ENCODE data around the gene MAGEC2.

The MAGEC2 gene, protein sequence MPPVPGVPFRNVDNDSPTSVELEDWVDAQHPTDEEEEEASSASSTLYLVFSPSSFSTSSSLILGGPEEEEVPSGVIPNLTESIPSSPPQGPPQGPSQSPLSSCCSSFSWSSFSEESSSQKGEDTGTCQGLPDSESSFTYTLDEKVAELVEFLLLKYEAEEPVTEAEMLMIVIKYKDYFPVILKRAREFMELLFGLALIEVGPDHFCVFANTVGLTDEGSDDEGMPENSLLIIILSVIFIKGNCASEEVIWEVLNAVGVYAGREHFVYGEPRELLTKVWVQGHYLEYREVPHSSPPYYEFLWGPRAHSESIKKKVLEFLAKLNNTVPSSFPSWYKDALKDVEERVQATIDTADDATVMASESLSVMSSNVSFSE

GRCh38 chrX:142204522-142205433 is at the start of gene MAGEC2:
MAGEC2 (minus strand) TSS chrX:142205290; CDS start chrX:142203987, 1,303 bp downstream.
- no peak for DNase-seq

DNA sequence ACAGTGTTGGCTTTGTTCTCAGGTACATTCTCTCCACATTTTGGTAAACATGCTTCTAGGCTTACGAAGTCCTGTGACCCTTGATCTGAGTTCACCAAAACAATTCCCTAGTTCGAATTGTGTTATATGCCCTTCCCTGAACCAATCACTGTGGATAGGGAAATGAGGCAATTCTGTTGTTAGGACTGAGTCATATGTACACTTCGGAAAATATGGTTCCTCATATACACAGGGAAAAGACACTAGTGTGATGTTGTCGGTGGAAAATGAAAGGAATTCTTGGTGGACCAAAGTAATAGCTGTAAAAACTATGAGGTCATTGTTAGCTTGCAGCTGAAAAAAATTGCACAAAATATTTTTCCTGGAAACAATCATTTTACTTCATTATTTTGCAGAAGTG is 46.6 kb upstream of the MAGEC2 start:
- no peak for DNase-seq

DNA sequence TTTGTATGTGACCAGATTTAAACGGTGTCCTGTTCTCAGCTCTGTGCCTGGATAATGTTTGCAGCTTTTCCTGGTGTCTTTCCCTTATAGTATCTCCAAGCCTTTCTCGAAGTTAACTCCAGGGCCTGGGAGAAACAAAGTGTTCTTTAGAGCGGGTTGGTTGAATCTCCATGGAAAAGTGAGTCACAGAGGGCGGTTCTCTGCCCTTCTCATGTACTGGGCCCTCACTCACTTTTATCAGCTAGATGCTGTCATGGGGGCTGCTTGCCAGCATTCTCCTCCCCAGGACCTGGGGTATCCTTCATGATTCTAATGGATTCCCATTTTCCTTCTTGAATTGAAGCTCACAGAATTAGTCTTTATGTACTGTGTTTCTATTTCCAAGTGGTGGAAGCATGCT is 46.1 kb upstream of the MAGEC2 start:
- no peak for DNase-seq

GRCh38 chrX:142250502-142250901 is 45.4 kb upstream of the MAGEC2 start:
- DNase-seq, result no peak

DNA sequence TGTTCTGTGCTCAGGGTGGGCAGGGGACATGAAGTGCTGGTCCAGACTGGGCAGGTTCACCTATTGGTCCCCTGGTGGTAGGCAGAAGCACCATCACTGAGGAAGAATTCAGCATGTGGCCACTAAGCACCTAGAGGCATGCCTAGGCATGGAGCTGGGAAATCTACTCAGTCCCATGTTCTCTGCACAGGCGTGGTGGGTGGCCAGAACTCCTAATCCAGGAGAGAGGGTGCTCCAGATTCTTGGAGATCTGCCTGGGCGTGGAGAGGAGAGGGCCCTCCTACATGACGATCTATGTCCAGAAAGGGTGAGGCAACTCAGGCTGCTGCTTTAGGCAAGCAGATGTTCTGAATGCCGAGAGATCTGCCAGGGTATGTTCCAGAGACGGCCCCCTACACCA is 44.6 kb upstream of the MAGEC2 start:
- no peak for DNase-seq

- no peak for DNase-seq
Observed at GRCh38 chrX:142244568-142244967, 39.5 kb upstream of the MAGEC2 start.

- no peak for DNase-seq
Observed at GRCh38 chrX:142238536-142238935, 33.4 kb upstream of the MAGEC2 start.

GRCh38 chrX:142233400-142233799 is 28.3 kb upstream of the MAGEC2 start:
- no peak for DNase-seq

GRCh38 chrX:142214081-142214480 is 9.0 kb upstream of the MAGEC2 start:
- DNase-seq, result no peak

- no peak for DNase-seq
Observed at GRCh38 chrX:142201113-142201512, 4.0 kb downstream of the MAGEC2 start.

GRCh38 chrX:142186103-142186502 is 19.0 kb downstream of the MAGEC2 start:
- no peak for DNase-seq

GRCh38 chrX:142184756-142185602 is 20.1 kb downstream of the MAGEC2 start:
- no peak for DNase-seq

DNA sequence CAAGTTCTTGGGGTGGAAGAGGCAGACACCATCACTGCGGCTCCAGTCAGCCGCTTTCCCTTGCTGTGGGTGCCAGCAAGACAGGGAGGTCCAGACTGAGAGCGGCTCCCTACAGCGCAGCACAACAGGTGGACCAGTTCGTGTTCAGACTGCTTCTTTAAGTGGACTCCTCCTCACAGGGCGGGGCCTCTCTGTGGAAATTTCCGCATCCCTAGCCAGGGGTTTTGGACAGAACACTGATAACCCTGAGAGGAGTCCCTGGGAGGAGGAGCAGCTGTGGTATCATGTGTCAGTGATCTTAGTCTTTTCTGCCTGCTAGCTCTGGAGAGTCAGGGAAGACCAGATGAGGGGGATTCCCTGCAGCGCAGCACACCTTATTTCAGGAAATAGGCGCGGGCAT is 48.5 kb downstream of the MAGEC2 start:
- peak; percentile 67 for DNase-seq

All from NCI-H345 (cell line).